K562 (cell line): ENCODE data around the gene UTP4. TPM values are rescaled to one million over a fixed set of nuclear protein-coding genes. Genes with fewer than 3 reads are reported as not detected.
A peak's percentile ranks its signal among the peaks of the same experiment; 100 is the strongest.

Experiments used
- ATAC-seq: fragments of 200-7000 bp; cut with Tn5 transposase; 3 replicates; pipeline ENCODE4 v1.9.1; 2020; ENCODE audit warnings: moderate library complexity
- BruUV-seq: library from RNA; stranded (reverse); fragments of 400-500 nt; replicated peaks from 2 replicates; lab custom pipeline; 2021; lab: Mats Ljungman, UMichigan
- CTCF ChIA-PET: fragments of 300-600 bp; formaldehyde crosslinking; extraction: SDS; loops from one replicate; lab custom pipeline; 2021; ENCODE audit warnings: low intra/inter-chr PET ratio; lab: Yijun Ruan, JAX
- POLR2A ChIA-PET: fragments of 300-600, 350-650 bp; sonication (Branson Sonifier 250); formaldehyde crosslinking; extraction: SDS; loops from one replicate; lab custom pipeline; 2021; ENCODE audit warnings: antibody characterized with exemption, inconsistent platforms; lab: Yijun Ruan, JAX
- DNase-seq, 4 experiments: peaks; one replicate each; pipeline versions ENCODE4 v3.0.0 to v3.0.0-alpha.2; 2011 to 2018; ENCODE audit warnings: low spot score in 3 of 4, mixed read lengths in 3 of 4; ENCODE audit errors: extremely low read depth in 1 of 4
- FAIRE-seq: peaks from 2 replicates; lab custom pipeline; 2011; peaks lifted over from hg19 to GRCh38; lab: Jason Lieb, UNC
- H2AFZ ChIP-seq: 2 replicates; pipeline ENCODE4 v1.6.0; 2011; ENCODE audit warnings: low read depth, low read length, control low read depth, inconsistent platforms
- H3K27ac ChIP-seq: fragments of 200-600 bp; 3 replicates; pipeline ENCODE4 v1.8.0; 2011; ENCODE audit warnings: low read depth, mild to moderate bottlenecking, control low read depth, inconsistent platforms, low read length, moderate library complexity, mixed read lengths; ENCODE audit errors: extremely low read depth
- H3K27me3 ChIP-seq, 2 experiments: fragments of 300-600 bp in 1 of 2; 2 replicates in 1 of 2; 3 replicates in 1 of 2; pipeline versions ENCODE4 v1.6.0 to v1.8.0; 2011; ENCODE audit warnings: inconsistent platforms in 2 of 2, low read length in 2 of 2, mild to moderate bottlenecking in 1 of 2, mixed read lengths in 1 of 2, moderate library complexity in 1 of 2; ENCODE audit not compliant: control insufficient read depth in 2 of 2, insufficient read depth in 2 of 2
- H3K36me3 ChIP-seq: fragments of 300-600 bp; 3 replicates; pipeline ENCODE4 v1.8.0; 2011; ENCODE audit warnings: mild to moderate bottlenecking, low read length, inconsistent platforms; ENCODE audit not compliant: control insufficient read depth, insufficient read depth
- H3K4me1 ChIP-seq, 2 experiments: fragments of 200-600 bp in 1 of 2; replicated peaks in 1 of 2; 2 replicates in 1 of 2; 3 replicates in 1 of 2; pipeline versions ENCODE4 v1.5.1 to v1.8.0; 2011; ENCODE audit warnings: inconsistent platforms in 2 of 2, low read length in 2 of 2, mild to moderate bottlenecking in 1 of 2, mixed read lengths in 1 of 2, moderate library complexity in 1 of 2; ENCODE audit not compliant: control insufficient read depth in 2 of 2, insufficient read depth in 2 of 2
- H3K4me2 ChIP-seq: 2 replicates; pipeline ENCODE4 v1.6.1; 2011; ENCODE audit warnings: low read length, control low read depth, inconsistent platforms, mixed read lengths; ENCODE audit not compliant: insufficient read depth
- H3K4me3 ChIP-seq: fragments of 200-600 bp; sonication (generic), shearing (Covaris generic); 2 replicates; pipeline ENCODE4 v1.5.1; 2016; ENCODE audit warnings: control low read depth, inconsistent platforms
- H3K79me2 ChIP-seq: fragments of 200-600 bp; 3 replicates; pipeline ENCODE4 v1.8.0; 2011; ENCODE audit warnings: low read length, inconsistent platforms; ENCODE audit not compliant: control insufficient read depth, insufficient read depth
- H3K9ac ChIP-seq, 2 experiments: 2 replicates each; pipeline versions ENCODE4 v1.6.0 to v1.6.1; 2011; ENCODE audit warnings: low read depth in 2 of 2, low read length in 2 of 2, control low read depth in 1 of 2, inconsistent platforms in 1 of 2, mild to moderate bottlenecking in 1 of 2, mixed read lengths in 1 of 2; ENCODE audit not compliant: insufficient read depth in 1 of 2
- H3K9me1 ChIP-seq: one replicate; pipeline ENCODE4 v1.6.0; 2011; ENCODE audit warnings: inconsistent platforms, mild to moderate bottlenecking, low read length, moderate library complexity; ENCODE audit not compliant: control insufficient read depth, insufficient read depth
- H3K9me3 ChIP-seq: replicated peaks from 2 replicates; pipeline ENCODE4 v1.5.1; 2011; ENCODE audit warnings: low read depth, low read length, inconsistent platforms; ENCODE audit not compliant: control insufficient read depth, insufficient read depth
- H4K20me1 ChIP-seq: replicated peaks from 2 replicates; pipeline ENCODE4 v1.6.1; 2011; ENCODE audit warnings: low read length, inconsistent platforms, mixed read lengths; ENCODE audit not compliant: control insufficient read depth, insufficient read depth
- AFF4 ChIP-seq: sonication (generic); formaldehyde crosslinking; IDR thresholded peaks from 2 replicates; pipeline ENCODE4 v1.8.0; 2023; ENCODE audit warnings: mild to moderate bottlenecking, missing genetic modification reagents
- CCAR2 ChIP-seq: fragments of 200-400 bp; formaldehyde crosslinking; IDR thresholded peaks from 2 replicates; pipeline ENCODE4 v1.6.1; 2017; ENCODE audit warnings: mild to moderate bottlenecking, low read depth, low read length
- EGR1 ChIP-seq: fragments of 450-650 bp; conservative IDR thresholded peaks from 2 replicates; pipeline ENCODE4 v1.6.1; 2017; ENCODE audit warnings: mild to moderate bottlenecking
- EHMT2 ChIP-seq: fragments of 450-650 bp; IDR thresholded peaks from 2 replicates; pipeline ENCODE4 v1.6.1; 2018; ENCODE audit warnings: antibody characterized with exemption
- HOXB6 ChIP-seq: fragments of 250-450 bp; sonication (Bioruptor Pico); IDR thresholded peaks from 2 replicates; pipeline ENCODE4 v1.5.1; 2022; ENCODE audit warnings: mild to moderate bottlenecking, borderline replicate concordance
- POLR3A ChIP-seq: IDR thresholded peaks from 2 replicates; pipeline ENCODE4 v1.6.1; 2011; ENCODE audit warnings: borderline replicate concordance, mild to moderate bottlenecking, moderate library complexity; ENCODE audit not compliant: insufficient read length, insufficient read depth; ENCODE audit errors: extremely low read depth
- PYGO2 ChIP-seq: fragments of 450-650 bp; IDR thresholded peaks from 2 replicates; pipeline ENCODE4 v1.6.1; 2016; ENCODE audit warnings: mild to moderate bottlenecking, missing genetic modification characterization, moderate library complexity, missing compliant biosample characterization
- RBBP5 ChIP-seq: fragments of 200-600 bp; sonication (generic); IDR thresholded peaks from 2 replicates; pipeline ENCODE4 v1.6.1; 2012; ENCODE audit warnings: borderline replicate concordance, mild to moderate bottlenecking, low read length, control low read depth, inconsistent platforms; ENCODE audit not compliant: insufficient read depth, poor library complexity, severe bottlenecking
- SP1 ChIP-seq: sonication (generic); formaldehyde crosslinking; IDR thresholded peaks from 2 replicates; pipeline ENCODE4 v1.8.1; 2022; ENCODE audit warnings: mild to moderate bottlenecking, missing genetic modification reagents
- ZFP36 ChIP-seq: fragments of 150-350 bp; IDR thresholded peaks from 2 replicates; pipeline ENCODE4 v1.6.1; 2018; ENCODE audit warnings: low read length, low read depth; ENCODE audit not compliant: partially characterized antibody
- ZKSCAN3 ChIP-seq: fragments of 250-450 bp; sonication (Bioruptor Pico); IDR thresholded peaks from 2 replicates; pipeline ENCODE4 v1.4.0; 2020
- ZNF354B ChIP-seq: fragments of 250-450 bp; sonication (Bioruptor Pico); IDR thresholded peaks from 2 replicates; pipeline ENCODE4 v1.4.0; 2020
- WGBS: fragments of 100-300 bp; shearing (Covaris generic); methylation state at CpG from one replicate; pipeline ENCODE4 v1.1.6; 2016; ENCODE audit warnings: low coverage, mixed read lengths; ENCODE audit not compliant: insufficient coverage; ENCODE audit errors: missing lambda C conversion rate; 5-methylcytosine and 5-hydroxymethylcytosine counted together
- in situ Hi-C: fragments of 300-500 bp; cut with MboI; formaldehyde crosslinking; loops from 4 replicates; pipeline ENCODE4 v1.15.0; 2018; ENCODE audit warnings: inconsistent platforms, mixed read lengths
- intact Hi-C: fragments of 100-400 bp; cut with micrococcal nuclease; formaldehyde crosslinking; loops from 2 replicates; pipeline ENCODE4 v1.14.2; 2022
- polyA plus RNA-seq, 8 experiments: library from polyadenylated mRNA; depleted of rRNA in 4 of 8; stranded (reverse) in 5 of 8; unstranded in 3 of 8; fragments of >200 nt; fragmentation: Nextera tagmentation in 2 of 8; fragmentation: Illumina TruSeq in 1 of 8; extraction: Ambion mirVana in 2 of 8; extraction: Trizol in 1 of 8; gene quantifications; 2 replicates each; pipeline versions ENCODE4 v1.2.1 to v1.2.3, GENCODE V29; 2011 to 2014; ENCODE audit warnings: inconsistent platforms in 1 of 8, missing spikeins in 1 of 8
- total RNA-seq, 7 experiments: library from RNA; depleted of rRNA in 6 of 7; stranded (reverse); fragments of >200 nt in 6 of 7; fragmentation: Illumina TruSeq in 2 of 7; extraction: Trizol in 2 of 7; gene quantifications; 2 replicates each; pipeline versions ENCODE4 v1.2.1 to v1.2.3, GENCODE V29; 2011 to 2021; ENCODE audit warnings: low replicate concordance in 1 of 7
- TF ChIP-seq, protein P1 (sequence below): fragments of 250-450 bp; sonication (Bioruptor Pico); IDR thresholded peaks from 2 replicates; pipeline ENCODE4 v1.4.0; 2020; ENCODE audit warnings: borderline replicate concordance
- TF ChIP-seq, protein P2 (sequence below), 2 experiments: fragments of 450-650 bp; IDR thresholded peaks; 2 replicates each; pipeline ENCODE4 v1.6.1; 2016

UTP4 gene
- total and polyA plus RNA-seq, 9 of the 15 experiments (the other 6 are each of a cell fraction or from before 2014, with no cell fraction given) = 46.1 to 203 (median 145) TPM

GRCh38 chr16:69110406-69110805 lies 22.0 kb upstream of the UTP4 start (continued):
- TF ChIP-seq, protein P1, sequence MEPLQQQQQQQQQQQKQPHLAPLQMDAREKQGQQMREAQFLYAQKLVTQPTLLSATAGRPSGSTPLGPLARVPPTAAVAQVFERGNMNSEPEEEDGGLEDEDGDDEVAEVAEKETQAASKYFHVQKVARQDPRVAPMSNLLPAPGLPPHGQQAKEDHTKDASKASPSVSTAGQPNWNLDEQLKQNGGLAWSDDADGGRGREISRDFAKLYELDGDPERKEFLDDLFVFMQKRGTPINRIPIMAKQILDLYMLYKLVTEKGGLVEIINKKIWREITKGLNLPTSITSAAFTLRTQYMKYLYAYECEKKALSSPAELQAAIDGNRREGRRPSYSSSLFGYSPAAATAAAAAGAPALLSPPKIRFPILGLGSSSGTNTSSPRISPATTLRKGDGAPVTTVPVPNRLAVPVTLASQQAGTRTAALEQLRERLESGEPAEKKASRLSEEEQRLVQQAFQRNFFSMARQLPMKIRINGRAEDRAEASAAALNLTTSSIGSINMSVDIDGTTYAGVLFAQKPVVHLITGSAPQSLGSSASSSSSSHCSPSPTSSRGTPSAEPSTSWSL (CRISPR knock-in tag) = no peak
- TF ChIP-seq CCAR2 (no peak), PYGO2 (tag) (no peak), EGR1 (no peak), ZKSCAN3 (CRISPR knock-in tag) (no peak), EHMT2 (no peak), ZFP36 (no peak), SP1 (CRISPR knock-in tag) (no peak), ZNF354B (CRISPR knock-in tag) (no peak), HOXB6 (CRISPR knock-in tag) (no peak)

DNA sequence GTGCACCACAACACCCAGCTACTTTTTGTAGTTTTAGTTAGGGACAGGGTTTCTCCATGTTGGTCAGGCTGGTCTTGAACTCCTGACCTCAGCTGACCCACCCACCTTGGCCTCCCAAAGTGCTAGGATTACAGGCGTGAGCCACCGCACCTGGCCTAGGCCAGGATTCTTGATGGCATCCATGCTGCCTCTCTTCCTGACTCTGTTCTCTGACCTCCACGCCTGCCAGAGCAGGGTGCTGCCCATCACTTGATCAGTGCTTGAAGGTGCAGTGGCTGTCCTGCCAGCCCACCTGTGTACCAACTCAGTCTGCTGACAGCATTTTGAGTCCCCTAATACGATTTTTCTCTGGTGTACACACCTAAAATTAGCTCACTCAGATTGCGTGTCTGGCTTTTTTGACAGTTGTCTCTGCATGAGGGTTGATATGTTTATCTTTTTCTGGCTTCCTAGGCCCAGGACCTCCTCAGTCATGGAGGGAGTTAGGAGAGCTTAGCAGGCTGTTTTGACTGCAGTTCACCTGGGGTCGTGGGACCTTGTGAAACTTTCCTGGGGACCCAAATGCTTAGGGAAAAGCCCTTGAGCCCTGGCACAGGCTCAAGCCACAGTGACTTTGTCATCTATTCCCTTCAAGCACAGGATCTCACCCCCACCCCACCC lies 21.1 kb upstream of the UTP4 start:
- CTCF ChIA-PET = no interaction called here
- TF ChIP-seq, protein P2, sequence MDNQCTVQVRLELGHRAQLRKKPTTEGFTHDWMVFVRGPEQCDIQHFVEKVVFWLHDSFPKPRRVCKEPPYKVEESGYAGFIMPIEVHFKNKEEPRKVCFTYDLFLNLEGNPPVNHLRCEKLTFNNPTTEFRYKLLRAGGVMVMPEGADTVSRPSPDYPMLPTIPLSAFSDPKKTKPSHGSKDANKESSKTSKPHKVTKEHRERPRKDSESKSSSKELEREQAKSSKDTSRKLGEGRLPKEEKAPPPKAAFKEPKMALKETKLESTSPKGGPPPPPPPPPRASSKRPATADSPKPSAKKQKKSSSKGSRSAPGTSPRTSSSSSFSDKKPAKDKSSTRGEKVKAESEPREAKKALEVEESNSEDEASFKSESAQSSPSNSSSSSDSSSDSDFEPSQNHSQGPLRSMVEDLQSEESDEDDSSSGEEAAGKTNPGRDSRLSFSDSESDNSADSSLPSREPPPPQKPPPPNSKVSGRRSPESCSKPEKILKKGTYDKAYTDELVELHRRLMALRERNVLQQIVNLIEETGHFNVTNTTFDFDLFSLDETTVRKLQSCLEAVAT (IDR thresholded peaks at IDR 0.05) = no peak
- no peak for TF ChIP-seq POLR3A
- TF ChIP-seq RBBP5 = no peak
- TF ChIP-seq AFF4 (CRISPR knock-in tag) = no peak

More for the DNA sequence above, 21.1 kb upstream of the UTP4 start:
- peaks cover 22% of the 10 kb centered on the region; the same call in 2 of the 3 replicates for H3K36me3 ChIP-seq
- ATAC-seq = no peak
- H3K4me1 ChIP-seq = peaks cover 7 to 32% of the 10 kb centered on the region in 2 experiments; a peak in 4 of 5 replicates
- POLR2A ChIA-PET = interaction anchor here (0.6 to 1.0 kb wide), 5 partner anchors 9 to 264 kb away, joined by 3 to 5 read pairs (median 3); no protein-coding TSS in a partner anchor
- no peak overlapping the region for H2AFZ ChIP-seq
- 0 out of 2 replicates have a peak, but pooled peaks cover 10% of the 10 kb centered on the region for H4K20me1 ChIP-seq
- FAIRE-seq = no peak
- no peak overlapping the region for H3K4me3 ChIP-seq
- in situ Hi-C loops = loop anchor here (10.0 kb wide), 2 partner anchors 407 to 587 kb away; no protein-coding TSS in a partner anchor
- 53% methylated on average over 6 of the region's 6 CpGs for WGBS
- H3K79me2 ChIP-seq = no peaks in the 10 kb centered on the region
- intact Hi-C loops = loop anchor here (10.0 kb wide), 1 partner anchor 587 kb away; no protein-coding TSS in a partner anchor
- no peaks in the 10 kb centered on the region for H3K27me3 ChIP-seq
- H3K9ac ChIP-seq = 0 out of 4 replicates have a peak overlapping the region, but pooled peaks of 1 of the 2 experiments have one; percentile 4
- H3K9me3 ChIP-seq = no peaks in the 10 kb centered on the region
- DNase-seq = no peak
- no peak overlapping the region for H3K4me2 ChIP-seq
- no peak overlapping the region for H3K27ac ChIP-seq
- no TSS peak for BruUV-seq
- H3K9me1 ChIP-seq = peaks cover 10% of the 10 kb centered on the region
